GM12872 (cell line): ENCODE data around the gene STK32C.

Source experiments
- CTCF ChIP-seq: IDR thresholded peaks from 3 replicates; pipeline ENCODE4 v1.5.1; 2011; ENCODE audit warnings: low read depth, mild to moderate bottlenecking, low read length, moderate library complexity; ENCODE audit not compliant: insufficient read depth

Gene STK32C

GRCh38 chr10:132294561-132295318, 13.0 kb downstream of the STK32C start:
- no peak for TF ChIP-seq CTCF

- TF ChIP-seq CTCF, result no peak
These were observed 13.8 kb downstream of the STK32C start for GRCh38 chr10:132293813-132294520.

GRCh38 chr10:132293201-132293812, 14.4 kb downstream of the STK32C start:
- TF ChIP-seq CTCF, result no peak

GRCh38 chr10:132292287-132293200, 15.2 kb downstream of the STK32C start:
- no peak for TF ChIP-seq CTCF

- TF ChIP-seq CTCF, result no peak
These were observed 15.9 kb downstream of the STK32C start for GRCh38 chr10:132291826-132292225.

GRCh38 chr10:132290631-132291030, 17.1 kb downstream of the STK32C start:
- TF ChIP-seq CTCF, result no peak
